Measurements from ENCODE around the gene ANAPC10. TPM values are rescaled to one million over a fixed set of nuclear protein-coding genes. Genes with fewer than 3 reads are reported as not detected.

ANAPC10 gene
- total RNA-seq = 39.3 and 40.0 TPM in 2 replicates

GRCh38 chr4:145097821-145098674 lies at the start of gene ANAPC10, which contains the start of gene ABCE1:
ANAPC10 (minus strand) TSS chr4:145098196; CDS start chr4:145096099, 2,097 bp downstream.
ABCE1 (plus strand) TSS chr4:145098311; CDS start chr4:145104413, 6,102 bp downstream.

Other genes with a start within 250 kb of the ANAPC10 start
- gene ABCE1, start 115 bp upstream of the ANAPC10 start, total RNA-seq = 232 and 235 TPM in 2 replicates
- gene OTUD4, start 82.4 kb upstream of the ANAPC10 start, total RNA-seq = 42.7 and 63.4 TPM in 2 replicates